ENCODE measurements around the gene KDM4C.
A peak's percentile ranks its signal among the peaks of the same experiment; 100 is the strongest.

KDM4C gene

GRCh38 chr9:6900440-6900883 lies 142.7 kb downstream of the KDM4C start:
- no peak for DNase-seq (ENCODE audit: low spot score)
- no peak for FAIRE-seq

DNA sequence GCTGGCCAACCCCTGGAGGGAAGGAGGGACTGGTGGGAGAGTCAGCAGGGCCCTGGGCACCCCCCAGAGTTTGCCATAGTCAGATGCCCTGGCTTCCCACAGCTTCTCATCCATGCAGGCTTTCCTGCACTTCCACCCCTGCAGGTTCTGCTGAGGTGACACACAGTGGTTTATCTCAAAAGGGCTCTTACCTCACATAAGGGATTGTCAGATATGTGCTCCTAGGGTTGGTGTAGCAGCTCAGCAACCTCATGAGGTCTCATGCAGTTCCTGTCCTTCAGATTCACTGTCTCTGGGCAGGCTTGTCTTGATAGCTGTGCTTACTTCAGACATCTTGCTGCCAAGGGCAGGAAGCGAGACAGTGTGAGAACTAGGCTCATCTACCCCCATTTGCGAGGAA lies 143.4 kb downstream of the KDM4C start:
- no peak for DNase-seq (ENCODE audit: low spot score)
- FAIRE-seq, result no peak

DNA sequence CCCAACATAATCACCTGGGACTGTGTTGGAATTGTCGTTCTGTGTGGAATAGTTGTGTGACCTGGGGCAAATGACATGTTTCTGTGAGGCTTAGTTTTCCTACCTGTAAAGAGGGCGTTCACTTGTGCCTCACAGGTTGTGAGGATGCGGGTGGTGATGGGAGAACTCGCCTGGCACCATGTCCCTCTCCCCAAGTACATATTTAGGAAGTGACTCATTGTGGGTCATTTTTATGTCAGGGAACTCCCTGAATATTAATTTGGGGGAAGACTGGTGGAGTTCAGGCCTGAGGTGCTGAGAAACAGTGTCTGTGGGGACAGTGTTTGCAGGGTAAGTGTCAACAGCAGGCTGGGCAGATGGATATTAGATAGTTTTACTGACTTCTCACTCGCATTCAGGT lies 144.7 kb downstream of the KDM4C start:
- FAIRE-seq (no peak), DNase-seq (ENCODE audit: low spot score) (peak; percentile 28)

- FAIRE-seq, result no peak
These were observed 146.6 kb downstream of the KDM4C start for GRCh38 chr9:6904371-6904770.

DNA sequence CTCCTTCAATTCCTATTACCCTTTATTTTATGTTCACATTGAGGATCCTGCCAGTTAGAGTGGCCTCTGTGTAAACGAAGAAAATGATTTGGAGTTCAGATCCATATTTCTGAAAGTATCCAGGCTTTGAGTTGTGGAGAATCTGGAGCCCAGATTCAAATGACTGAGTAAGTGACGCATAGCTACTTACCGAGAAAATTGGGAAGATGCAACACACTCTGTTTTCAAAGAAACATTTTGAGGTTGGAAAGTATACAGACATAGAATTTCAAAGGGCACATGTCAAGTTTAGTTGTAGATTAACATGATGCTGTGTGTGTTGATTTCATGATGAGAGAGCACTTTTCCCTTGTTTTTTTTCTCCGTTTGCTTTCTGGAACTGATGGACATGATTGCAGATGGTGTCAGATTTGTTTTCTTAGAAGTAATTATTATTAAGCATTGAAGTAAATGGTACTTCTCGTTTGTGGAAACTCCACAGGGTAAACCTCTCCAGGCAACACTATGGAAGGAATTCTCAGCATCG lies 148.1 kb downstream of the KDM4C start:
- no peak for FAIRE-seq
- DNase-seq (ENCODE audit: low spot score), result no peak

More at GRCh38 chr9:6904371-6904770, 146.6 kb downstream of the KDM4C start:
- no peak for DNase-seq (ENCODE audit: low spot score)

DNA sequence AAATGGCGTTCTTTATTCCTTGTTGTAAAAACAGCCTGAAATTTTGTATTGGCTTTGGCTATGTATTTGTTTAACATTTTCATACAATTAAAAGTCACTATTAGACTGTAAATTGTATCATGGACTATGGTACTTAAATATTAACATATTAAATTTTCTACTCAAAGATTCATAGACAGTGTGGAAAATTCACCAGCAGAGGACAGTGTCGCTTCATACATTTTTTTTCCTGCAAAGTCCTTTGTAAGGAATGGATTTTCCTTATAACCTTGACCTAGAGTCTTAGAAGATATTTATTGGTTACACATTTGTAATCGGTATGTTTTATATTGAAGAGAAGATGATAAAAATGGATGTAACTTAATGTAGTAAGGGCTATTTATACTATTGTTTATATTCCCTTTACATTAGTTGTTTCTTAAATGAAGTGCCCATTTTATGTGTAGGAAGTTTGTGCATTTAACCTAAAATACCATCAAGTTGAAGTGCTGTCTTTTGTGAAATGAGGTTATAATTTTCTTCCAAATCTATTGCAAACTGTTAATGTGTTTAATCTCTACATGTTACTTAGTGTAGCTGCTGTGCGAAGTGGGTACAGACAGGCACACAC lies 150.1 kb downstream of the KDM4C start:
- no peak for DNase-seq (ENCODE audit: low spot score)
- no peak for FAIRE-seq

DNA sequence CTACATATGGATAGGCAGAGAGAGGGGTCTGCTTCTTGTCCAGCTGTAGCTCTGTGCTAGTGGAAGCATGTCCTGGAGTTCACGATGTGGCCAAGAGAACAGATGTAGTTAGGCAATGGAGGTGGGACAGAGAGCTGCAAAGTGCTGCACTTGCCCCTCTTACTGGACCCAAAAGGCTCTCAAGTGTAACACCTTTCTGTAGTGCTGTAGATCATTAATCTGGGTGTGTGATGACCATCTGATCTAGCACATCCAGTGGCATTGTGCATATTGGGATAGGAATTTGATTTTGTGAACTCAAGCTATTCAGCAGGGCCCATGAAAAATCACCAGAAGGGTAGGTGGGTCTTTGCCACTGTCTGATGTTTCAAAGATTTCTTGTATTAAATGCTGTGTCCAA lies 151.4 kb downstream of the KDM4C start:
- DNase-seq (ENCODE audit: low spot score) (no peak), FAIRE-seq (no peak)

DNA sequence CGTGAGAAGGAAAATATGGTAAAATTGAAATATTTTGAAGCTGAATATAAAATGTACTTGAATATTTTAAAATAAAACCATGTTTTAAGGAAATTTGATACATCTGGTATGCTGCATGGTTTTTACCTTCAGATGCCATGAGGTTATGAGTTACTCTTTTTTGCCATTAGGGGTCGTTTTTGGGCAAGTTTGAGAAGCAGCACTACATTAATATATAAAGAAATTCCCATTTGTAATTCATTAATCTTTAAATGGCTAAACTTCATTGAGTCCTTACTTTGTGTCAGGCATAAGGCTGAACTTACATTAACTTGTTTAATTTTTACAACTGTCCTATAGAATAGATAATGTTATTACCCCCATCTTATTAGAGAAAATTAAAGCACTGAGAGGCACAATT lies 152.3 kb downstream of the KDM4C start:
- FAIRE-seq (no peak), DNase-seq (ENCODE audit: low spot score) (peak; percentile 5)

GRCh38 chr9:6910497-6910896 lies 152.7 kb downstream of the KDM4C start:
- no peak for DNase-seq (ENCODE audit: low spot score)
- FAIRE-seq, result no peak

- FAIRE-seq (no peak), DNase-seq (ENCODE audit: low spot score) (no peak)
These were observed 154.3 kb downstream of the KDM4C start for GRCh38 chr9:6911901-6912638.

DNA sequence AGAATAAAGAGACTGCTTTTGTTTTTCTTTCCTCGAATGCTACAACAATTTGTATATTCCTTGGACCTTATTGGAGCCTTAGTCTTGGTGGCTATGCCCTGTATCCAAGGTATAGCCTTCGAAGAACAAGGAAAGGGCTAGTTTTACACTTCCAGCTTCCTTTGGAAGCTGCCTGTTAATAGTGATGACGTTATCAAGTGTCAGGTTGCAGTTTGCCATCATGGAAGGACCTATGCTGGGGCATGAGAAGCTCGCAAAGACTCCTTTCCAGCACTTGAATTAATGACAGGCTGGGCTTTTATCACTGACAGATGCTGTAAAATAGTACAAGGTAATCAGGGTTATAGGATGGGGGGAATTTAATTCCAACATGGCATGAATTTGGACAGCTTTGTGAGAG lies 157.9 kb downstream of the KDM4C start:
- FAIRE-seq (no peak), DNase-seq (ENCODE audit: low spot score) (no peak)

DNA sequence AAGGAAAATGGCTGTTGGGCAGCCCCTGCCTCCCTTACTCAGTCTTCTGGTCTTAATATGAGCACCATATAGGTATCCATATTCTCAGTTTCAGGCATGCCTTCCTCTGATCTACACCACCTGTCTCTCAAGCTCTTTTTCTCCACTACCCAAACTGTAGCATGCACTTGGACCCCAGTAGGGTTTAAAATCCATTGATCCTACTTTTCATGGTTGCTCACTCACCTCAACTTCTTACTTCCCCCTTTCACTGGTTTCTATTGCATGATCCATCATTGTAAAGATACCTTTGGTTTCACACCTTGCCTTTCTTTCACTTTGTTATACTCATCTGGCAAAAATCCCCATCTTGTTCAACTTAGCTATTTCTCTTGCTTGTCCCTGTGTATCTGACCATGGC lies 159.4 kb downstream of the KDM4C start:
- DNase-seq (ENCODE audit: low spot score), result no peak
- FAIRE-seq, result no peak

GRCh38 chr9:6920041-6920440 lies 162.3 kb downstream of the KDM4C start:
- no peak for FAIRE-seq
- DNase-seq (ENCODE audit: low spot score), result no peak

DNA sequence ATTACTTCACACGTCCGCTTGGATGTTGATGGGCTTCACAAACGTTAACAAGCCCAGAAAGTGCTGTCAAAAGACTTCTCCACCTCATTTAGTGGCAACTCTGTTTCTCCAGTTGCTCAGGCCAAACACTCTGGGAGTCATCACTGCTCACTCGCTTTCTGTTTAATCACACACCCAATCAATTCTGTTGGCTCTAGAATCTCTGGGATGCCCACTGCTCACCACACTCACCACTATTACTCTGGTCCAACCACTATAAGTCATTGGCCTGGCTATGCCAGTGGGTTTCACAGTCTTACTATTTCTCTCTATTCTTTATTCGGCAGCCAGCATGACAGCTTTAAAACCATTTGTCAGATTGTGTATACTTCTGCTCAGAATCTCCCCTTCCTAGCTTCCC lies 163.5 kb downstream of the KDM4C start:
- FAIRE-seq (no peak), DNase-seq (ENCODE audit: low spot score) (no peak)

- no peak for FAIRE-seq
- no peak for DNase-seq (ENCODE audit: low spot score)
These were observed 164.4 kb downstream of the KDM4C start for GRCh38 chr9:6922124-6922676.

DNA sequence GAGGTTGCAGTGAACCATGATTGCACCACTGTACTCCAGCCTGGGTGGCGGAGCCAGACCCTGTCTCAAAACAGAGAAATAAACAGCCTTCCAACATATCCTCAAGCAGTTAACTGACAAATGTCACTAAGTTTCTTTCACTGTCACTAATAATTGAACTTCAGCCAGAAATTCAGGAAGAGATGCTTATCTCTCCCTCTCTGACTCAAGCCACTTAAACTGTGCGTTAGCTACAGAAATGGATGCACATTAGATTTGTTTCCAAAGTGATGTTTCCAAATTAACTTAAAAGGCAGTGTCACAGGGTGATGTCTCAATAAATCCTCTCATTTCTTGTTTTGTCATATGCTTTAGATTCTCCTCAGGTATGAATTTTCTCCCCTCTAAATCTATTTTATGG lies 164.9 kb downstream of the KDM4C start:
- FAIRE-seq, result no peak

DNA sequence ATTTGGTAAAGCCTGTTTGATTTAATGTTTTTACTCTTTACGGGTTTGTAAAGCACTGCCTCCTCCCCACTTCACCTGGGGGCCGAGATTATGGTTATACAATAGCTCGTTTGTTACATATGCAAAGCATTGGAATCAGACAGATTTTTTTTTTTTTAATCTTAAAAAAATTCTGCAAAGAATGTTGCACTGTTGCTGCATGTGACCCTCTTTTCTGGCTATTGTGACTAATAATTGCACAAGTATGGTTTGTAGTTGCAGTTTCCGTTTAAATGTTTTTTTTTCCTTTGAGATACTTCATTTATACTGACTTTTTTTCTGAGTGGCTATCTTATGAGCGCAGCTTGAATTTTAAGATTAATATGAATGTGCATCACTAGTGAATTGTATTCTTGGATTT lies 165.3 kb downstream of the KDM4C start:
- FAIRE-seq, result no peak
- no peak for DNase-seq (ENCODE audit: low spot score)

More for the DNA sequence above, 164.9 kb downstream of the KDM4C start:
- no peak for DNase-seq (ENCODE audit: low spot score)

- DNase-seq (ENCODE audit: low spot score) (no peak), FAIRE-seq (no peak)
These were observed 166.4 kb downstream of the KDM4C start for GRCh38 chr9:6924149-6924548.

GRCh38 chr9:6924988-6925563 lies 167.3 kb downstream of the KDM4C start:
- no peak for DNase-seq (ENCODE audit: low spot score)
- no peak for FAIRE-seq

GRCh38 chr9:6925836-6926235 lies 168.1 kb downstream of the KDM4C start:
- FAIRE-seq (no peak), DNase-seq (ENCODE audit: low spot score) (no peak)

DNA sequence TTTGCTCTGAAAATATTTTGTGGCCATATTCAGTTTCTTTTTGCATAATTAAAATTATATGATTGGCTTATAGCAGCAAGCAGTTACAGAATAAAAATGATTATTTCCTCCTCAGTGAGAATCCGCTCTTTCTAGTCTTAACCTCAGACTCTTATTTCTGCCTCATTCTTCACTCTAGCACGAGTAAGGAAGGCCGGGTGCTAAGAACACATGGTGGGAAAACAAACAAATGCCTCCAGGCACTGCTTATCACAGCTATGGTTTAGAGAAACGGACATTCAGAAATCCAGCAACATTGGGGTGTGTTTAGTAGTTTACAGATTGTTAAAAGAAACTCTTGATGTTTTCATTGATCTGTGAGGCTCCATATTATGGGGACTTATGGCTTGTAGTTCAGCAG lies 168.7 kb downstream of the KDM4C start:
- FAIRE-seq (no peak), DNase-seq (ENCODE audit: low spot score) (no peak)

GRCh38 chr9:6927838-6928237 lies 170.1 kb downstream of the KDM4C start:
- no peak for DNase-seq (ENCODE audit: low spot score)
- no peak for FAIRE-seq
